NT2/D1 (cell line): ENCODE measurements around the gene PARN.

ENCODE experiments used
- DNase-seq: peaks from one replicate; pipeline ENCODE4 v3.0.0-alpha.2; 2011; ENCODE audit warnings: low read depth, low spot score
- H3K27me3 ChIP-seq: 2 replicates; pipeline ENCODE4 v1.6.0; 2011; ENCODE audit warnings: mild to moderate bottlenecking; ENCODE audit not compliant: insufficient read length, insufficient read depth
- H3K36me3 ChIP-seq: 2 replicates; pipeline ENCODE4 v1.6.1; 2011; ENCODE audit warnings: mild to moderate bottlenecking, low read length, mixed read lengths; ENCODE audit not compliant: insufficient read depth, insufficient read length
- H3K4me1 ChIP-seq: 2 replicates; pipeline ENCODE4 v1.5.1; 2011; ENCODE audit not compliant: insufficient read depth, insufficient read length
- H3K4me3 ChIP-seq: 2 replicates; pipeline ENCODE4 v1.5.1; 2011; ENCODE audit warnings: low read depth; ENCODE audit not compliant: insufficient read length
- H3K9ac ChIP-seq: 2 replicates; pipeline ENCODE4 v1.6.0; 2011; ENCODE audit warnings: low read depth; ENCODE audit not compliant: insufficient read length
- H3K9me3 ChIP-seq: 2 replicates; pipeline ENCODE4 v1.5.1; 2011; ENCODE audit warnings: mild to moderate bottlenecking, low read length; ENCODE audit not compliant: insufficient read depth
- SUZ12 ChIP-seq: IDR thresholded peaks from 2 replicates; pipeline ENCODE4 v1.6.1; 2011; ENCODE audit not compliant: insufficient read length, insufficient read depth; ENCODE audit errors: extremely low read depth
- YY1 ChIP-seq: IDR thresholded peaks from 2 replicates; pipeline ENCODE4 v1.6.1; 2011; ENCODE audit not compliant: insufficient read length, insufficient read depth
- ZNF274 ChIP-seq: IDR thresholded peaks from 2 replicates; pipeline ENCODE4 v1.6.1; 2011; ENCODE audit warnings: mild to moderate bottlenecking, low read depth, low read length

Gene PARN

GRCh38 chr16:14510939-14511799, 118.9 kb downstream of the PARN start:
- H3K4me1 ChIP-seq, result no peaks in the 10 kb centered on the region
- no peaks in the 10 kb centered on the region for H3K36me3 ChIP-seq
- H3K27me3 ChIP-seq, result no peaks in the 10 kb centered on the region
- TF ChIP-seq SUZ12, result no peak
- no peak for TF ChIP-seq ZNF274
- TF ChIP-seq YY1, result no peak
- no peaks in the 10 kb centered on the region for H3K9me3 ChIP-seq
- no peak overlapping the region for H3K9ac ChIP-seq
- no peak for DNase-seq
- H3K4me3 ChIP-seq, result no peak overlapping the region

- Histone ChIP-seq H3K9ac (no peak overlapping the region), H3K27me3 (no peaks in the 10 kb centered on the region), H3K4me1 (no peaks in the 10 kb centered on the region), H3K9me3 (no peaks in the 10 kb centered on the region), H3K4me3 (no peak overlapping the region), H3K36me3 (no peaks in the 10 kb centered on the region)
- no peak for DNase-seq
- TF ChIP-seq ZNF274, result no peak
- TF ChIP-seq YY1, result no peak
- no peak for TF ChIP-seq SUZ12
Observed at GRCh38 chr16:14510581-14510938, 119.5 kb downstream of the PARN start.

- H3K4me1 ChIP-seq, result no peaks in the 10 kb centered on the region
Observed at GRCh38 chr16:14509675-14510132, 120.4 kb downstream of the PARN start.

GRCh38 chr16:14509055-14509454, 121.0 kb downstream of the PARN start:
- DNase-seq, result no peak
- H3K9me3 ChIP-seq, result no peaks in the 10 kb centered on the region
- no peak overlapping the region for H3K4me3 ChIP-seq
- H3K4me1 ChIP-seq, result no peaks in the 10 kb centered on the region
- no peaks in the 10 kb centered on the region for H3K27me3 ChIP-seq
- H3K36me3 ChIP-seq, result no peaks in the 10 kb centered on the region
- H3K9ac ChIP-seq, result no peak overlapping the region
- no peak for TF ChIP-seq YY1
- no peak for TF ChIP-seq ZNF274
- no peak for TF ChIP-seq SUZ12

More at GRCh38 chr16:14509675-14510132, 120.4 kb downstream of the PARN start:
- no peak for DNase-seq
- TF ChIP-seq ZNF274, result no peak
- no peak for TF ChIP-seq SUZ12
- TF ChIP-seq YY1, result no peak
- Histone ChIP-seq H3K27me3 (no peaks in the 10 kb centered on the region), H3K9me3 (no peaks in the 10 kb centered on the region), H3K36me3 (no peaks in the 10 kb centered on the region), H3K4me3 (no peak overlapping the region), H3K9ac (no peak overlapping the region)

- H3K27me3 ChIP-seq, result no peaks in the 10 kb centered on the region
Observed at GRCh38 chr16:14505846-14506245, 124.2 kb downstream of the PARN start.

GRCh38 chr16:14502932-14503741, 126.9 kb downstream of the PARN start:
- Histone ChIP-seq H3K27me3 (no peaks in the 10 kb centered on the region), H3K36me3 (no peaks in the 10 kb centered on the region), H3K4me3 (no peak overlapping the region), H3K9me3 (no peaks in the 10 kb centered on the region), H3K9ac (no peak overlapping the region), H3K4me1 (peaks cover 15% of the 10 kb centered on the region)
- TF ChIP-seq SUZ12 (no peak), YY1 (no peak), ZNF274 (no peak)
- DNase-seq, result no peak

More at GRCh38 chr16:14505846-14506245, 124.2 kb downstream of the PARN start:
- H3K36me3 ChIP-seq, result no peaks in the 10 kb centered on the region
- no peak overlapping the region for H3K9ac ChIP-seq
- DNase-seq, result no peak
- no peak for TF ChIP-seq ZNF274
- TF ChIP-seq SUZ12, result no peak
- no peak for TF ChIP-seq YY1
- peaks cover 6% of the 10 kb centered on the region for H3K4me1 ChIP-seq
- no peak overlapping the region for H3K4me3 ChIP-seq
- no peaks in the 10 kb centered on the region for H3K9me3 ChIP-seq
